Measurements from ENCODE around the gene DCTN2. TPM values are rescaled to one million over a fixed set of nuclear protein-coding genes. Genes with fewer than 3 reads are reported as not detected.

The DCTN2 gene
- total RNA-seq, 2 experiments from 2014 or later, result 84.3 to 88.2 TPM

DNA sequence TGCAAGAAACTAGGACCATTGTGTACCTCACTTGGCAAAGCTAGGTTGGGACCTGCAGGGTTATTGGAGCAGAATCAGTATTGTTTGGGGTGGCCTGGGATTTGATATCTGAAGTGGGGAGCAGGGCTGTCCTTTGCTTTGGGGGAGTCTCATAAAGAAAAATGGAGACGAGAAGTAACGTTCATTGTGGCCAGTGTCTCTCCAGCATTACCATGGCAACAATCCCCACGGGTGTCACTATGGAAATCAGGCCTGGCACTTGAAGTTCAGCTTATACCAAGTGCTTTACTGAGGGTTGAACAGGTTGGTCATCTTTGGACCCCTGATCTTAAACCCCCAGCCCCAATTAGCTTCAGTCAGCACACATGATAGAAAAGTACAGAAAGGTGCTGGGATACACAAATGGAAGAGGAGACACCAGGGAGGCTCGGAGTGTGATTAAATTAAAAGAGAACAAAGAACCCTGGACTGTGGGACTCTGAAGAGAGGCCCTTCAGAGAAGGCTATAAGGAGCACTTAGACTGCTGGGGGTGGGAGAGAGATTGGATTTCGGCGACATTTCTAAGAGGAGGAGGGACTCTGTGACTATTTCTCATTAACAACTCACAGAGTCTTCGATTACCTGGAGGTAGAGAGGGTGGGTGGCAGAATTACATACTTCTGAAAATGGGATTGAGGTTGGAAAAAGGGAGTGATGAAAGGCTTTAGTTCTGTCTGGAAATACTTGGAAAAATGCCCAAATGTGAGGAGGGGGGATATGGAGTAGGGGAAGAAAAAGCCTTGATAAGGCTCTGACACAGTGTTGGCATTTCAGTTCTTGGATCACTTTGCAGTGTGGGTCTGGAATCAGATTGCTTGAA lies 6.6 kb upstream of the DCTN2 start:
- CTCF ChIA-PET, result interaction anchor here (1.3 kb wide), 1 partner anchor 69 kb away, joined by 3 read pairs; no protein-coding TSS in a partner anchor

DNA sequence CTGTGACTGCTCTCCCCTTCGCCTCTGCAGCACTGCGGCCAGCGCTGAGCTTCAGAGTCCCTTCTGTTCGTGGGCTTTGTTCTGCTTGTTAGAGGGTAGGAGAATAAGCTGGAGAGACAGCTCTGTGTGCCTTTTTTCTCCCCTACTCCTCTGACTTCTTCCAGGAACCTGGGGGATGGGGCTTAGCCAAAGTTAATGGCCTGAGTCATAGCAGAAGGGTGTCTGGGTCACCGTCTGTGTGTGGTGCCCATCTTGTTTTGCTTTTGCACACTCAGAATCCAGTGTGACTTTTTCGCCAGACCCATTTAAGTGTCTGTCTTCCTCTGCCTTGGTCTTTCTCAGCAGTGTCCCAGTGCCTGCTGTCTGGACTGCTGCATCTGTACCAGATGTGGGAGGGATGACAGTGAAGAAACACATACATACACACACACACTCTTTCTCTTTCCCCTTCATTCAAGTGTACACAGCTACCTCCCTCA lies 5.9 kb upstream of the DCTN2 start:
- ChIA-PET POLR2A (no interaction called here), CTCF (interaction anchor here (1.3 kb wide), 1 partner anchor 69 kb away, joined by 3 read pairs; no protein-coding TSS in a partner anchor)

More for the DNA sequence above, 6.6 kb upstream of the DCTN2 start:
- POLR2A ChIA-PET, result no interaction called here

DNA sequence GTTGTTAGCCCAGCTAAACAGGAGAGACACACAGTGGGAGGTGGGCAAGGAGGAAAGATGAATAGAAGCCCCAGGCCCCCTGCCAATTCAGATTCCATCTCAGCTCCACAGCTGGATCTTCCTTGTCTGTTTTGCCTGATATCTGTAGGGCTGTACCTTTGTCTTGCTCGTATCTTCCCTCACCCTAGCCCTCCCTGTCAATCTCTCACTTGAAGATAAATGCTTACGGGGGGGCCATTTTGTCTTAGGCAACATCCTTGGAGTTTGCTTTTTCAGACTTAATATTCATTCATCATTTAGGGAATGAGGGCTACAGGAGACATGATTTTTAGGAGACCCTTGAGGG lies 5.3 kb upstream of the DCTN2 start:
- ChIA-PET POLR2A (no interaction called here), CTCF (interaction anchor here (1.3 kb wide), 1 partner anchor 70 kb away, joined by 3 read pairs; no protein-coding TSS in a partner anchor)

DNA sequence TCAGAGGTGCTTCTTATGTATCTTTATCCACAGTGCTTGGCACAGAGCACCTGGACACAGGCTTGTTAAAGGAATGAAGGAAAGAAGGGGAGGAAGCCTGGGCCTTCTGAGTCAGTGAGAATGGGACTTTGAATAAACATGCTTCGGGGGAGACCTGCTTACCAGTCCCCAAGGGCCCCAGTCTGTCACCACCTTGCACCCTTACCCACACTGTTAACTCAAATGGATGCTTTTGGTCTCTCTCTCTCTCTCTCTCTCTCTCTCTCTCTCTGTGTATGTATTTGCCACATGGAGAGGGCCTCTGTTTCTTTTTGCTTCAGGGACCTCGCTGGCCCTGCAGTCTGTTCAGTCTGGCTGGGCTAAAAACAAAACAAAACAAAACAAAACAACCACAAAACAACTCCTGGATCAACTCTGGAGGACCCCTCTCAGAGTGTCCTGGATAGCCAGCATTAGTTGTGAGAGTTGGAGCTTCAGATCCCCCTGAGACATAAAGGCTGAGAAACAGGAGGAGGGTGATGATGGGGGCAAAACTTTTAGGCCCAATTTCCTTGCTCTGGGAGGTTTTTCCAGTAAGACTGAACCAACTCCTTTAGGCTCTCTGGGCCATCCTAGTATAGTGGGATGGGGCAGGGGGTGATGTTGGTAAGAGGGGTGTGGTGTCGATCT lies 4.8 kb upstream of the DCTN2 start:
- POLR2A ChIA-PET, result no interaction called here
- CTCF ChIA-PET, result no interaction called here

DNA sequence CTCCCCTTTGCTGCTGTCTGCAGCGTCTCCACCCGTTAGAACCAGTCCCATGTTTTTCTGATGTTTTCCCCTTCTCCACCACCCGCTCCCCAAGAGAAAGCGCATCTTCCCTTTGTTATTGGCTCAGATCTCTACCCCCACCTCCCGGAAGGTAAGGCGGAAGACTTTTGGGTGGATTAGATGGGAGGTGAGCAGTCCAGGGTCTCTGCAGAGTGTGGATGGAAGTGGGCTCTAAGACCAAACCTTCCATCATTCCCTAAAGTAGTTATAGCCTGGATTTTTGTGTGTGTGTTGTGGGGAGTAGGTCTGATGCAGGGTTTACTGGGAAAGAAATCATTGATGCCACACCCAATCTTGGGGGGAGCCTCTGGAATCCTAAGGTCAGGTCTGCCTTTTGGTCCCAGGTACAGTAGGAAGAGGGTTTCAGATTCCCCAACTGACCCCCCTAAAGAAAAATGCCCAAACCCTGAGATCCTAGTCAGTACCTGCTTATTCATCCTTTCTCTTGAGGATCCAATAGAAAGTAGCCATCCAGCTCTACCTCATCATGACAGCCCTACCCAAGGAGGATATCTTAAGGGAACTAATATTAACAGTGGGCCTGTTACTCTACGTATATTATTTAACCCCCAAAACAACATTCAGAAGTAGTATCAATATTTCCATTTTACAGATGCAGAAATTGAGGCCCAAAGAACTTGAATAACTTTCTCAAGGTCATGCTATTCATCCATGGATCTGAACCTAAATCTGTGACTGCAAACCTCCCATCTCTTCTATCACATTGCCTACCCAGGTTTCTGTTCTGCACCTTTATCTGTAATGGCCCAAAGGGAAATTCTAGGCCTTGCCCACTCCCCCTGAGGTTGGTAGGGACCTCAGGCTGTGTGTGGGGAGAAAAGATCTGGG lies 3.9 kb upstream of the DCTN2 start:
- ChIA-PET CTCF (no interaction called here), POLR2A (no interaction called here)

DNA sequence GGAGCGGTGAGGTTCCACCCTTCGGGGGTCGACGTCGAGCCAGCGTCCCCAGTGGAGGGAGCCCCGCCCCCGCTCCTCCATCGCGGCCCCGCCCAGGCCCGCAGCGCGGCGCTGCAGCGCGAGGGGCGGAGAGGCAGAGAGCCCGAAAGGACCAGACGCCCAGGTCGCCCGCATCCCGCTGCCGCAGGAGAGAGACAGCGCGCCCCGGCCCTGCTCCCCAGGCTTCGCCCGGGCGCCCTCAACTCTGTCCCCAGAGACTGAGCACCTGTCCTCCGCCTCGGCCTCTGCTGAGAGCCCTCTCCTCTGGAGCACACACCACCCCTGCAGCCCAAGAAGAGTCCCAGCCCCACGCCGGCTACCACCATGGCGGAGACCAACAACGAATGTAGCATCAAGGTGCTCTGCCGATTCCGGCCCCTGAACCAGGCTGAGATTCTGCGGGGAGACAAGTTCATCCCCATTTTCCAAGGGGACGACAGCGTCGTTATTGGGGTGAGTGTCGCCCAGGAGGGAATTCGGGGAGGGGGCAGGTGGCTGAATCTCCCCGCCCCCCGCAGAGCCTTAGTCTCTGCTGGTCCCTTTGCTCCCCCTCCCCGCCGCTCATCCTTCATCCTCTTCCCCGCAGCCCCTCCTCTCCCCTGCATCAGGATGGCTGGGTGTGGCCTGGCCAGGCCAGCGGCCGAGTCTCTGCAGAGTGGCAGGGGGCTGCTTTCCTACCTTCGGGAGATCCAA lies 3.1 kb upstream of the DCTN2 start, which contains the start of gene KIF5A:
Gene KIF5A, plus strand, starts transcription at position 136 of the 732 bp plus-strand sequence. Its CDS starts 228 bp downstream, at position 364.
- POLR2A ChIA-PET, result no interaction called here
- CTCF ChIA-PET, result no interaction called here

DNA sequence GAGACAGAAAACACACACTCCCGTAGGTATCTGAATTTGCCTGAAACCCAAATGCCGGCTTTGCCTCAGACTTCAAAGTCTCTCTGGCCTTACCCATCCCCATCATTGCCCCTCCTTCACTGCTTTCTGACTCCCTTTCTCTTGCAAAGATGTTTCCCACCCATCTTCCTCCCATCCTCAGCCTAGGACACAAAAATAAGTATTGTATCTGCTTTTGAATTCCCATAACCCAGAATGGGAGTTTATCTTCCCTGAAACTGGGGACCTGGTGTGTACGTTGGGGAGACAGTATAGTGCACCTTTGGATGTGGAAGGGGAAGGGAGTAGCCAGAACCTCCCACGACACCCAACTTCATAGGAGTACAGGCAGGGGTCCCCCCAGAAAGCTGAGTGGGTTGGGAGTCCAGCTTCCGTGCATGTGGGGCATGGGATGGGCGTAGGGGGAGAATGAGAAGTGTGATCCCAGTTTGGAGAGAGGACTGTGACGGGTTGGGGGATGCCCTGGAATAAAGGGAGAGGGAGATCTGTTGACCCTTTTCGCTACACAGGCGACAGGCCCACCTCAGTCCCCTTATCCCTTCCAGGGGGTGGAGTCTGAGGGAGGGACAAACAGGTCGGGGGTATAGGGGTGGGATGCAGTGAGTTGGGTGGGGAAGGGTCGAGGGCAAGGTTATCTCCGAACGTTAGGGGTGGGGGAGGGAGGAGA lies 2.4 kb upstream of the DCTN2 start:
- ChIA-PET CTCF (interaction anchor here (0.7 kb wide), 1 partner anchor 207 kb away, joined by 3 read pairs; no protein-coding TSS in a partner anchor), POLR2A (no interaction called here)

DNA sequence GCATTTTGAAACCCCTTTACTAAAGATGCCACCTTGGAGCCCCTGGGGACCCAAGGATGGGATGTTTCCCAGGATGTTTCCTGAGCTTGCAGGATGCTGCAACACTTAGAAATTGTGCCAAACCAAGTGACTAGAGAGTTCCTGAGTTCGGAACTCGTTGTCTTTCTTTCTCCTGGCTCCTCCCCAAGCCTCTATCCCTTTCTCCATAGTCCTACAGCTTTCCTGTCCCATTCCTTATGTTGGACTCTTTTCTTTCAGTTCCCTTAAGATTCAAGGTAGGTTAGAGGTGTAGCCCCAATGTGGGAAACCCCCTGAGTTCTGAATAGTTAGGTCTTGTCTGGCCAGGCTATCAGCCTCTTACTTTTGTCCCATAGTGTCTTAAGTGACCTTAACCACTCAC lies 1.5 kb upstream of the DCTN2 start:
- ChIA-PET CTCF (no interaction called here), POLR2A (no interaction called here)

DNA sequence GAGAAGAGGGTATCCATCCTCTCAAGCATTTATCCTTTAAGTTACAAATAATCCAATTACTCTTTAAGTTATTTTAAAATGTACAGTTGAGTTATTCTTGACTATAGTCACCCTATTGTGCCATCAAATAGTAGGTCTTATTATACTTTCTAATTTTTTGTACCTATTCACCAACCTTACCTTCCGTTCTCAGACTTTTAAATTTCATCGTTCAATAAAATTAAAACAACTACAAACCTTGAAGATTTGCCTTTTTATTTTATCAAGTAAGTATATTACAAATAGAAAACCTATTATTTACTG lies 972 bp upstream of the DCTN2 start:
- CTCF ChIA-PET, result no interaction called here

DNA sequence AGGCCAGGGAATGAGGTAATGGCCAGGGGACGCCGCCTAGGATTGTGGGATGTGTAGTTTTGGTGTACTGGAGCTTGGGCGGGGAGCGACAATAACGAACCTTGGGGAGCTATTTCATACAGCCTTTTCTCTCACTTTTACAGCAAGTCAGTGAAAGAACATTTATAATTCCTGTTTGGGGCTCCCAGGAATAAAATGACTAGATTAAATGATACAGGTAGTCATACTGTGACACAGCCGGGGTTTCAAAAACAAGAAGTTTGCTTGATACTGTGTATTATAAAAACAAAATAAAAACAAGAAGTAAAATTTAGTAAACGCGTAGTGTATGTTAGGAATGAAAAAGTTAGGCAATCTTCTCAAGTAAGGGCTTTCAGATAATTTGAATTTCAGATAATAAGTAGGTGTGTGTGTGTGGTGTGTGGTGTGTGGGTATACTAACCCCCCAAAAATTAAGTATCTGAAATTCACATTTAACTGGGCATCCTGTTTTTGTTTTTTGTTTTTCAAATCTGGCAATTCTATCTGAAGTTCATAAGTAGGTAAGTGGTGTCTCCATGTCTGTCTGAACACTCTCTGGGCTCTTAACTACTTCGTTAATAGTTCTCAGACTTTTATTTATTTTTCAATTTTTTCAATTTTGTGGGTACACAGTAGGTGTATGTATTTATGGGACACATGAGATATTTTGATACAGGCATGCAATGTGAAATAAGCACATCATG lies 458 bp upstream of the DCTN2 start:
- POLR2A ChIA-PET, result interaction anchor here (0.6 to 1.6 kb wide), 5 partner anchors 23 to 435 kb away, joined by 3 to 6 read pairs (median 3); partner anchors contain the start of genes DDIT3 and TSPAN31
- CTCF ChIA-PET, result interaction anchor here (0.6 kb wide), 1 partner anchor 36 kb away, joined by 3 read pairs; no protein-coding TSS in a partner anchor

More for the DNA sequence above, 972 bp upstream of the DCTN2 start:
- POLR2A ChIA-PET, result no interaction called here

DNA sequence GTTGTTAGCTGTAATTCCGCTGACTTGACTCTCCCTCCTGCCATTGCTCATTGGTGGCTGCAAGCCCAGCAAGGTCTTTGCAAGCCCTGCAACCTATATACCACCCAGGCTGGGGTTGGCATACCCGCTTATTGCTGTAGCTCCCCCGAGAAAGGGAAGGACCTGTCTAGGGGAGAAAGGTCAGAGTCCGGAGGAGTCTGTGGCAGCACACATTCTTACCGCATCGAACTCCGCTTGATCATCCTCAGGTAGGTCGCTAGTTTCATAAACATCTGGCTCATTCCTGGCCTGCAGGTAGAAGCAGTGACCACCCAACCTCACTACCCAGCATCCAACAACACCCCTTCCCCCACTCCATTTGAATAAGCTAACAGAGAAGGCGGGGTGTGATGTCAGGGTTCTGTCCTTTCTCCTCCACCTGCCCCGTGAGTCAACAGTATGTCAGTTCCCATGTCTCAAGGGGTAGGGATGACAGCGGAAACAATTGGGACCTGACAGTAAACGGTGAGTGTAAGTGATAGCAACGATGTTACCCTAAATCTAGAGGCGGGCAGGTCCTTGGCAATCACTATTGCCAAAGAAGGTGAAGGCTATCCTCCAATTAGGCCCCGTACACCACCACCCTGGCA lies 1.1 kb downstream of the DCTN2 start:
- ChIA-PET CTCF (interaction anchor here (0.7 to 1.3 kb wide), 3 partner anchors 11 to 114 kb away, joined by 3 to 4 read pairs (median 4); partner anchors contain the start of gene GLI1), POLR2A (interaction anchor here (1.0 to 1.6 kb wide), 2 partner anchors 29 to 199 kb away, joined by 3 to 4 read pairs; partner anchors contain the start of gene TSPAN31)

DNA sequence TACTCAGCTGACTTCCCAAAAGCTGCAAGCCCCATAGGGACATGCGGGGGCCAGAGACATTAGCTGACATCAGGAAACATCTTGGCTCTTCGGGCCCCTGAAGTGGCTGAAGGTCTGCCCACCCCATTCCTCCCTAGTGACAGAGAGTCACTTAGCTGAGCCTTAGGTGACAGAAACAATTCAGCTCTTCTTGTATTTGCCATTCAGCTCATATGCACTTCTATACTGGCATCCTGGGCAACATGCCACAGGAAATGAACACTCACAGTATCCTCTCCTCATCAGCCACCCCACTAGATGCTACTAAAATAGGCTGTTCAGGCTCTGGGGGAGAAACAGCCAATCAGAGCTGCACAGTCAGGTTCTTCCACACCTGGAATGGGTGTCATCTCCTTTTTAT lies 3.4 kb downstream of the DCTN2 start:
- ChIA-PET POLR2A (no interaction called here), CTCF (no interaction called here)

DNA sequence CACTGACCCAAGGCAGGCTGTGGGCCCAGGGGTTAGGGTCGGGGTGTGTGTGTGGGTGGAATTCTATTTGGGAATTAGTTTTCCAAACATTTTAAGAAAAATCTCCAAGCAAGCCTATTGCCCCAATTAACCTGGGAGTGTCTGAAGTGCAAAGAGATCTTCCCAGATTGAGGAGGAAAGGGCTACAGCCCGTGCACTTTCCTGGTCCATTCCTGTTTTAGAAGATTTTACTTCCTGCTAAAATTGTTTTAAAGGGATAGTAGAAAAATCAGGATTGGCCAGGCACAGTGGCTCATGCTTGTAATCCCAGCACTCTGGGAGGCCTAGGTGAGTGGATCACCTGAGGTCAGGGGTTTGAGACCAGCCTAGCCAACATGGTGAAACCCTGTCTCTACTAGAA lies 5.3 kb downstream of the DCTN2 start:
- CTCF ChIA-PET, result no interaction called here
- POLR2A ChIA-PET, result no interaction called here

DNA sequence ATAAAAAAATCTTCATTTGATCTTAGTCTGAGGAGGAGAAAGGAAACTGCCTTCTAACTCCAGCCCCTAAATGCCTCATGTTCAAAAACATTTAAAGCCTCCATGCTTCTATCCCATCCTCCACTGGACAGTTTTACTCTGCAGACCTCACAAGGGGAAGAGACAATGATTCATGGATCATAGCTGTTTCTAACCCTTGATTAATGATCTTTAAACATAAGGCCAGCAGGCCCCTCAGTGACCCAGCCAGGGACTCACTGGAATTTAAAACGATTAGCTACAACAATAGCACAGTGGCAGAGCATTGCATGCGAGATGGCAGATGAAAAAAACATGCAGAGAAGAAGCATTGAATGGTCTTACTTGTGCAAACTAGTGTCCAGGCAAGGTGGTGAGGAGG lies 6.0 kb downstream of the DCTN2 start:
- ChIA-PET CTCF (no interaction called here), POLR2A (no interaction called here)

DNA sequence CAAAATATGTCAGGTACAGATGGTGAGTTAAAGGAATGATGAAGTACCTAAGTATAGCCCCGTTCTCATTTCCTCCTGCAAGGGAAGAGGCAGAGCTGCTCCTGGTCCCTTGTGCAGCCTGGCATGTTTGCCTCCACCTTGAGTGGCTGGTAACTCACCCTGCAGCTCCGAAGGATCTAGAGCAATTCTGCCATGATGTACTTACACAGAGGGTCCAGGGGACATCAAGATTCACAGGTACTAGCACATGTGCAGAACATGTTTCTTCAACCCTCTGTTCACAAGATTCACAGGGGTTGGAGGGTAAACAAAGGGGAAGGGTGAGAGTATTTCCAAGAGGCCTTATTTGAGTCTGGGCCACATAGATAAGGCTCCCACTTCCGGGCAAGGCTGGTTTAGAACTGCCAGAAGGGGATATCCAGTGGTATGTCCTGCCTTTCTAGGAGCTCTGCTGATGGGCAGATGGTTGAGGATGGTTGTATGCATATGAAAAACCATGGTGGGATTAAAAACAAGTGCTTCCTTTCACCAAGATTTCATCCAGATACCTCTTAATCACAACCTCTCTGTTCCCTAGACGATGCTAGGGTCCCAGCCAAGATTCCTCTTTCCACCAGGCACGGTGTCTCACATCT lies 7.7 kb downstream of the DCTN2 start:
- CTCF ChIA-PET, result interaction anchor here (0.6 kb wide), 1 partner anchor 96 kb away, joined by 3 read pairs; no protein-coding TSS in a partner anchor
- POLR2A ChIA-PET, result interaction anchor here (0.5 kb wide), 1 partner anchor 54 kb away, joined by 3 read pairs; no protein-coding TSS in a partner anchor

DNA sequence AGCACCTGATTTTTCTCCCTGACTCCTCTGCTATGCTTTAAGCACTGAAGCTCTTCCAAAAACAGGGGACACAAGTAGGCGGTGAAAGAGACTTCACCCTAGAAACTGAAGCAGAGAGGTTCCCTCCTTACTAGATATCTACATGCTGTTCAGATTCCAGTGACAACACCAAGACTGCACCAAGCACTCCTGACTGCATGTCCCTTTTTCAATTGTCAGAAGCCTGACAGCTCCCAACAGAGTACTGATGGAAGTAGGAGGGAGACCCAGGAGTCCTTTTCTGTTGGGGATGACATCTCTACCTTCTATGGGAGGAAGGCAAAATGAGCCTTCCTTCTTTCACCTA lies 10.4 kb downstream of the DCTN2 start:
- ChIA-PET CTCF (interaction anchor here (0.7 kb wide), 1 partner anchor 258 kb away, joined by 4 read pairs; no protein-coding TSS in a partner anchor), POLR2A (no interaction called here)
